GM18526 (cell line): Measurements from ENCODE around the gene MAS1.

Experiments used
- POLR2A ChIP-seq: IDR thresholded peaks from 3 replicates; pipeline ENCODE4 v1.6.1; 2011; ENCODE audit not compliant: insufficient read length; ENCODE audit errors: extremely low read depth

Gene MAS1

GRCh38 chr6:159908535-159908934 is 17.7 kb downstream of the MAS1 start:
- no peak for TF ChIP-seq POLR2A

GRCh38 chr6:159908979-159909378 is 18.2 kb downstream of the MAS1 start:
- TF ChIP-seq POLR2A: no peak

GRCh38 chr6:159910342-159910741 is 19.6 kb downstream of the MAS1 start:
- no peak for TF ChIP-seq POLR2A

GRCh38 chr6:159913375-159913774 is 22.6 kb downstream of the MAS1 start:
- no peak for TF ChIP-seq POLR2A

GRCh38 chr6:159913862-159914564 is 23.2 kb downstream of the MAS1 start:
- TF ChIP-seq POLR2A: no peak

GRCh38 chr6:159914565-159914923 is 23.8 kb downstream of the MAS1 start:
- no peak for TF ChIP-seq POLR2A

GRCh38 chr6:159915397-159915796 is 24.6 kb downstream of the MAS1 start:
- no peak for TF ChIP-seq POLR2A

GRCh38 chr6:159916237-159916636 is 25.4 kb downstream of the MAS1 start:
- no peak for TF ChIP-seq POLR2A

GRCh38 chr6:159916752-159917151 is 26.0 kb downstream of the MAS1 start:
- no peak for TF ChIP-seq POLR2A

GRCh38 chr6:159919011-159919511 is 28.3 kb downstream of the MAS1 start:
- no peak for TF ChIP-seq POLR2A

GRCh38 chr6:159919800-159920199 is 29.0 kb downstream of the MAS1 start:
- TF ChIP-seq POLR2A: no peak

- no peak for TF ChIP-seq POLR2A
These were observed 35.9 kb downstream of the MAS1 start for GRCh38 chr6:159926542-159927203.

- TF ChIP-seq POLR2A: no peak
These were observed 39.0 kb downstream of the MAS1 start for GRCh38 chr6:159929819-159930218.

- no peak for TF ChIP-seq POLR2A
These were observed 40.3 kb downstream of the MAS1 start for GRCh38 chr6:159931112-159931511.

- no peak for TF ChIP-seq POLR2A
These were observed 41.1 kb downstream of the MAS1 start for GRCh38 chr6:159931846-159932245.

- no peak for TF ChIP-seq POLR2A
These were observed 42.3 kb downstream of the MAS1 start for GRCh38 chr6:159933077-159933476.

- TF ChIP-seq POLR2A: no peak
These were observed 43.4 kb downstream of the MAS1 start for GRCh38 chr6:159934181-159934580.
